KOPT-K1 (cell line): ENCODE data around the gene LAMA5.
"Not testable (repeated sequence)": the region's sequence is repeated elsewhere in the genome, so short reads cannot be mapped to it uniquely, and the experiment has no call there.

ENCODE experiments used
- H3K27ac ChIP-seq: fragments of 200-600 bp; sonication (generic); 2 replicates; pipeline ENCODE4 v1.5.1; 2016; ENCODE audit warnings: antibody characterized with exemption, mild to moderate bottlenecking, low read depth, low read length; ENCODE audit not compliant: poor library complexity, severe bottlenecking
- H3K36me3 ChIP-seq: fragments of 200-600 bp; sonication (generic); 2 replicates; pipeline ENCODE4 v1.5.1; 2017; ENCODE audit warnings: antibody characterized with exemption, mild to moderate bottlenecking, low read length, moderate library complexity; ENCODE audit not compliant: insufficient read depth
- H3K9me3 ChIP-seq: fragments of 200-600 bp; sonication (generic); 2 replicates; pipeline ENCODE4 v1.5.1; 2017; ENCODE audit warnings: antibody characterized with exemption, low read length, mild to moderate bottlenecking; ENCODE audit not compliant: insufficient read depth, poor library complexity, severe bottlenecking

The LAMA5 gene

GRCh38 chr20:62382306-62383198 is 15.4 kb upstream of the LAMA5 start:
- no peaks in the 10 kb centered on the region for H3K9me3 ChIP-seq
- no peak overlapping the region for H3K27ac ChIP-seq
- peaks cover 10% of the 10 kb centered on the region for H3K36me3 ChIP-seq

DNA sequence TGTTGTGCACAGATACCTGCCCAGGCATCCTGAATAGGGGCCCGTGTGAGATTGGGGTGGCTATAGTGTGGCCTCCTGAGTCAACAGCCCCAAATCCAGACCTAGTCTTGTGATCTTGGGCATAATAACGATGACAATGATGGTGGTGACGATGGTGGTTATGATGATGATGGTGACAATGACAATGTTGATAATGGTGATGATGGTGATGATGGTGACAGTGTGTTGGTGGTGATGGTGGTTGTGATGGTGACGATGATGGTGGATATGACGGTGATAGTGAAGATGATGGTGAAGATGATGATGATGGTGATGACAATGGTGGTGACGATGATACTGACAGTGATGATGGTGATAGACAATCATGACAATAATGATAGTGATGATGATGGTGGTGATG is 14.7 kb upstream of the LAMA5 start:
- no peaks in the 10 kb centered on the region for H3K9me3 ChIP-seq
- no peak overlapping the region for H3K27ac ChIP-seq
- H3K36me3 ChIP-seq: peaks cover 8% of the 10 kb centered on the region; the same call in 1 of the 2 replicates

DNA sequence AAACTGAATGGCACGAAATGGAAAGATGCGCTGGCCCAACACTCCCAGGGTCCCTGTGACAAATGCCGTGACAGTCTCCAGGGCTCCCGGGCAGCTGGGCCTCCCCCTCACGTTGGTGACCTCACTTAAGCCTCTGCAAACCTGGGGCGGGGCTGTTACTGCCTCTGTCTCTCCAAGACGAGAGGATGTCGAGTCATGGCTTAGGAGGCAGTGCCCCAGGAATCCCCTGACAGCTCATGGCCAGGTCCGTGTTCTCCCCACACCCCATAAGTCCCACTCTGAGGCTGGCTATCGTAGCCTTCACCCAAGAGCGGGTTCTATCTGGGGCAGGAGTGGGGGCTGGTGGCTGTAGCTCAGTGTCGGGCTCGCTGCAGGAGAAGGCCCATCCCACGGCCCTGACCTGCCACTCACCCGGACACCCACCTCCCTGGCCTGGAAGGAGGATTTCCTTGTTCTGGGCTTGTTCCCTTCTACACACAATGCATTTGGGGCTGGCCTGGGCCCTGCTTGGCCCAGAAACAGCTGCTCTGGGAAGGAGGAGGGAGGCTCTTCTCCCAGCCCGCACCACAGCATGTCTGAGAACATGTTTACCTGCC is 14.2 kb upstream of the LAMA5 start:
- H3K36me3 ChIP-seq: peaks cover 8% of the 10 kb centered on the region; the same call in 1 of the 2 replicates
- no peak overlapping the region for H3K27ac ChIP-seq
- H3K9me3 ChIP-seq: no peaks in the 10 kb centered on the region

GRCh38 chr20:62378215-62378614 is 11.1 kb upstream of the LAMA5 start:
- Histone ChIP-seq H3K9me3 (no peaks in the 10 kb centered on the region), H3K27ac (no peak overlapping the region), H3K36me3 (peaks cover 8% of the 10 kb centered on the region; the same call in 1 of the 2 replicates)

DNA sequence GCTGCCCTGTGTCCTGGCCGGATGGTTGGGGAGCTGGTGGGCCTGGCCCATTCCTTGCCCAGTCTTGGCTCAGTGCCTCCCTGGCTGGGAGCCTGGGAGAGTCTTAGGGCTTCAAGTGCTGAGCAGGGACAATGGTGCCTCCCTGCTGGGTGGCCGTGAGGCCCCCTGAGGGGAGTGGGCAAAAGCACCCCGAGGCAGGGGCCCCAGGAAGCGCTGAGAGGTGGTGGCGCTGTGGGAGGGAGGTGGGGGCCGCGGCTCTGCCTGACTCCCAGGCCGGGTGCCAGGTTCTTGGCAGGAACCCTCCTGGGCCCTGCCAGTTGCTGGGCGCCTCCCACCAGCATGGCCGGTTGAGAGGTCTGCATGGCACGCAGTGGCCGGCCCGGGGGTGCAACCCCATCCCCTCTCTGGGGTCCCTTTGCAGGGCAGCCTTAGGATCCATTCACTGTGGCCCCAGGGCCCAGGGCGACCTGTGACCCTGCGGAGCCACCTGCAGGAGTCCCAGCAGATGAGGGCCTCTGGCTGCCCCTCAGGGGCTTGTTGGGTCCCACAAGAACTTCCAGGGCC is 10.6 kb upstream of the LAMA5 start:
- Histone ChIP-seq H3K9me3 (no peaks in the 10 kb centered on the region), H3K36me3 (peaks cover 8% of the 10 kb centered on the region; the same call in 1 of the 2 replicates), H3K27ac (no peak overlapping the region)

- Histone ChIP-seq H3K36me3 (peaks cover 6% of the 10 kb centered on the region; the same call in 1 of the 2 replicates), H3K27ac (no peak overlapping the region), H3K9me3 (no peaks in the 10 kb centered on the region)
Measured at GRCh38 chr20:62377064-62377461, 10.0 kb upstream of the LAMA5 start.

- no peaks in the 10 kb centered on the region; the same call in 1 of the 2 replicates for H3K36me3 ChIP-seq
- H3K9me3 ChIP-seq: no peaks in the 10 kb centered on the region
- H3K27ac ChIP-seq: no peak overlapping the region
Measured at GRCh38 chr20:62376112-62377063, 9.3 kb upstream of the LAMA5 start.

DNA sequence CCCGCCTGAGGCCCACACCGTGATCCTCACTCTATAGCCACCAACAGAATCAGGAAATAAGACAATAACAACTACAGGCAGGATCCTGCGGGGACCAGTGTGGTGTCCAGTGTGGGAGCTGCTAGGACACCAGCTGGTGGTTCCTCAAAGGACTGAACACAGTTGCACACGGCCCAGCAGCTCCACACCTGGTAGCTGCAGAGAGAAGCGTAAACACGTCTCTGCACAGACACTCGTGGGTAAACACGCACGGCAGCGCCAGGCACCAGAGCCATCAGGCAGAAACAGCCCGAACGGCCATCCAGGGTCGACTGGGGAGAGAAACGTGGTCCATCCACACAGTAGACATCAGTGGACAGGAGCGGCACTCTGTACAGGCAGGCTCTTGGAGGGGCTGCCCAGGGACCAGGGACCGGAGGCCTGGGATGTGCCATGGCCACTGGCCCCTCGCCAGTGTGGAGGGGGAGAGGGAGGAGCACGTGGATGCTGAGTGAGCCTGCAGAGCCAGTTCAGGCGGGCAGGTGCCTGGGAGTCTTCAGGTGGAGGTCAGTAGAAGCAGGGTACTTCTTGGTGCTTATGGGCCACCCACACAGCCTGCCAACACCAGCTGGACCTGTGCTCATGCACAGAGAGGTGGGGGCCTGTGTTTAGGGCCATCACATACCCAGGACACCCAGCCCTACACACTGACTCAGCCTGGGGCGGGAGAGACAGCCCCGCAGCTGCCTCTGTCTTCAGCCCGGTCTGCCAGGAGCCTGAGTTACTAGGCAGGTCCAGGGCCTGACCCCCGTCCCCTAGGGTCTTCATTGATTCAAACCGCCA is 7.4 kb upstream of the LAMA5 start:
- H3K27ac ChIP-seq: no peak overlapping the region

GRCh38 chr20:62373631-62374179 is 6.6 kb upstream of the LAMA5 start:
- H3K9me3 ChIP-seq, H3K36me3 ChIP-seq, H3K27ac ChIP-seq: not testable (repeated sequence)

More for the DNA sequence above, 7.4 kb upstream of the LAMA5 start:
- Histone ChIP-seq H3K9me3 (no peaks in the 10 kb centered on the region), H3K36me3 (no peaks in the 10 kb centered on the region)

DNA sequence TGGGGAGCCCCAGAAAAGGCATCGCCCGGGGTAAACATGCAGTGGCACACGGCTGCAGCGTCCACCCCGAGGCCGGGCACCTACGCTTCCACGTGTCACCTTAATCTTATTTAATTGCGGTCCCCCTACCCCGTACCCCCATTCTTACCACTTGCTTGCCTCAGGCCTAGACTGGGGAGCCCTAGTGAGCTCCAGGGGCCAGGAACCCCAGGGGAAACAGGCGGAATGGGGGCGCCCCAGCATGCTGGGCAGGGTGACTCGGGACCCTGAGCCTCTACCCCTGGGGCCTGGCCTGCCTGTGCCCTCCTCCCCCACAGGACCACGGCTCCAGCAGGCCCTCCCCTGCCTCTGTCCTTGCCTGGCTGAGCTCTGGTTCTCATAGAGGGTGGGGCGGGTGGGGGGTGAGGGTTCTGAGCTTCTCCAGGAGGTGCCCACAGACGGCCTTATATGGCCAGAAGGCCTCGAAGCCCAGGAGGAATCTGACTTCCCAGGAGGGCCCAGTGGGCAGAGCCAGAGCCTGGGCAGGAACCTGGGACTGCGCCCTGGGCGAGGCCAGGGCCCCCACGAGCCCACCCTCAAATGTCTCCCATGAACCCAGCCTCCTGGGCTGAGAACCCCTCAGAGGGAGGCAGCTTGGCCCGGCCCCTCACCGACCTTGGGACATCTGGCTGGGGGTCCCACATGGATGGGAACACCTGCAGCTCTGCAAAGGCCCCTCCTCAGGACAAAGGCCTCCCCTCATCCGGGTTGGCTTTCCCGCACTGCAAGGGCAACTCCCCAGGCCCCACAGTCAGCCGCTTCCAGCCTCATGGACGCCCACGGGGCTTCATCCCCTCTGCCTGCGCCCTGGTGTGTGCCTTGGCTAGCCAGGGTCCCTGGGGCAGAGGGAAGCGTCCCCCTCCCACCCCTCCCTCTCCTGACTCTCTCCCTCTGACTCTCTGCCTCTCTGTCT is 5.2 kb upstream of the LAMA5 start:
- no peaks in the 10 kb centered on the region for H3K9me3 ChIP-seq
- H3K27ac ChIP-seq: no peak overlapping the region
- no peaks in the 10 kb centered on the region for H3K36me3 ChIP-seq

DNA sequence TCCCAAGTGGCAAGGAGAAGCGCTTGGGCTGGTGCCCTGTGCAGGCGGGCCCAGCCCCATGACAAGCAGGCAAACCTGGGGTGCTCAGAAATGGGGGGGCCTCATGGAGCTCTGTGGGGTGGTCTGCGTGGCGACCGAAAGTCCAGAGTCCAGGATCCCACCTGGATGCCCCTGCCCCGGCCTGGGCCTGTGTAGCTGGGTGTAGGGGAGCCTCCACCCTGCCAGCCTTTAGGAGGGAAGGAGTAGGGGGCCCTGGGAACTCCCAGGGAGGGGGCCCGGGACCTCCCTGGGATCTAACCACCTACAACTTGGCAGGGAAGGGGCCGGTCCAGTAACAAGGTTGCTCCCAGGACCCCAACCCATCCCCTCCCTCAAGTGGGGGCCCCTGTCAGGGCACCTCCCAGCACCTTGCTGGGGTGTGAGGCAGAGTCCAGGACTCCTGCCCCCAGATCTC is 4.5 kb upstream of the LAMA5 start:
- Histone ChIP-seq H3K9me3 (no peaks in the 10 kb centered on the region), H3K36me3 (no peaks in the 10 kb centered on the region), H3K27ac (no peak overlapping the region)

GRCh38 chr20:62370807-62371587 is 3.9 kb upstream of the LAMA5 start:
- Histone ChIP-seq H3K36me3 (no peaks in the 10 kb centered on the region), H3K9me3 (no peaks in the 10 kb centered on the region), H3K27ac (no peak overlapping the region)
